ENCODE data around the gene SPEF1.
A peak's percentile ranks its signal among the peaks of the same experiment; 100 is the strongest.

Gene SPEF1

DNA sequence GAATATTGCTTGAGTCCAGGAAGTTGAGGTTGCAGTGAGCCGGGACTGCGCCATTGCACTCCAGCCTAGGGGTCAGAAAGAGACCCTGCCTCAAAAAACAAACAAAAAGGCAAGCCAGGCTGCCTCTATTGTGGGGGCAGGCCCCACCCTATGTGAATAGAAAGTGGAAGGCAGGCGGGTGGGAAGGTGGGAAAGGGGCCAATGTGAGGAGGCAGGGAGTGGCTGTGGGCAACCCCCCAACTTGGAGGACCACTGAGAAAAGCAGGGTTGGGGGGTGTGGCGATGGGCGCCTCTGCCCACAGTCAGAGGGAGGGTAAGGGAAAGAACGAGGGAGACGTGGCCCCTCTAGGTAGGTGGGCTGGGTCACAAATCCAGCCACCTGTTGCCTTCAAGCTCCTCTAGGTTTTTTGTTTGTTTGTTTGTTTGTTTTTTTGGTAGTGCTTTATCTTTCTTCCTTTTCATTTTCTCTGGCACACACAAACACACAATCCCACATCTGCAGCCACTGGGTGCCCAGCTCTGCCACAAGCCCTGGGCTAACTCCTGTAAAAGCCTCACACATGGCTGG, 33.8 kb upstream of the SPEF1 start:
- Histone ChIP-seq H3K36me3 (replicated peaks) (no peaks in the 10 kb centered on the region), H3K4me3 (no peak overlapping the region), H3K27me3 (ENCODE audit: low read depth) (no peaks in the 10 kb centered on the region), H3K4me1 (peaks cover 13% of the 10 kb centered on the region), H3K9me3 (no peaks in the 10 kb centered on the region)
- no peak for DNase-seq (ENCODE audit: low spot score in 2 of 2)
- in situ Hi-C loops (cut with MboI; ENCODE audit: low sequenced_read_pairs): no loop called here

DNA sequence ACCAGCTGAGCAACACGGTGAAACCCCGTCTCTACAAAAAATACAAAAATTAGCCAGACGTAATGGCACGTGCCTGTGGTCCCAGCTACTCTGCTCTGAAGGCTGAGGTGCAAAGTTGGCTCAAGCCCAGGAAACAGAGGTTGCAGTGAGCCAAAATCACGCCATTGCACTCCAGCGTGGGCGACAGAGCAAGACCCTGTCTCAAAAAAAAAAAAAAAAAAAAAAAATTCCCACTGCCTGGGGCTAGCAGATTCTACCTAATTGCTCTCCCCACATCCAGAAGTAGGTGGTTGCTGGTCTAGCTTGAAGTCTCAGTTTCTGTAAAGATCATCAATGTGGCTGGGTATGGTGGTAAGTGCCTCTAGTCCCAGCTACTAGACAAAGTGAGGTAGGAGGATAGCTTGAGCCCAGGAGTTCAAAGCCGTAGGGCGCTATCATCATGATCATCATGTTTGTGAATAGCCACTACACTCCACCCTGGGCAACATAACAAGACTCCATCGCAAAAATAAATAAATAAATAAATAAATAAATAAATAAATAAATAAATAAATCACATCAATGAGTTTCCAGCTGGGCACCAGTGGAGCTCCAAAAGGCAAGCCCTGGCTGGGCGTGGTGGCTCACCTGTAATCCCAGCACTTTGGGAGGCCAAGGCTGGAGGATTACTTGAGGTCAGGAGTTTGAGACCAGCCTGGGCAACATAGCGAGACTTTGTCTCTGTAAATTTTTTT, 32.8 kb upstream of the SPEF1 start:
- no peaks in the 10 kb centered on the region for H3K9me3 ChIP-seq
- peaks cover 9% of the 10 kb centered on the region for H3K4me1 ChIP-seq
- DNase-seq (ENCODE audit: low spot score in 2 of 2): no peak
- H3K4me3 ChIP-seq: no peak overlapping the region
- no peaks in the 10 kb centered on the region for H3K36me3 ChIP-seq (replicated peaks)
- no peaks in the 10 kb centered on the region for H3K27me3 ChIP-seq (ENCODE audit: low read depth)
- in situ Hi-C loops (cut with MboI; ENCODE audit: low sequenced_read_pairs): no loop called here

DNA sequence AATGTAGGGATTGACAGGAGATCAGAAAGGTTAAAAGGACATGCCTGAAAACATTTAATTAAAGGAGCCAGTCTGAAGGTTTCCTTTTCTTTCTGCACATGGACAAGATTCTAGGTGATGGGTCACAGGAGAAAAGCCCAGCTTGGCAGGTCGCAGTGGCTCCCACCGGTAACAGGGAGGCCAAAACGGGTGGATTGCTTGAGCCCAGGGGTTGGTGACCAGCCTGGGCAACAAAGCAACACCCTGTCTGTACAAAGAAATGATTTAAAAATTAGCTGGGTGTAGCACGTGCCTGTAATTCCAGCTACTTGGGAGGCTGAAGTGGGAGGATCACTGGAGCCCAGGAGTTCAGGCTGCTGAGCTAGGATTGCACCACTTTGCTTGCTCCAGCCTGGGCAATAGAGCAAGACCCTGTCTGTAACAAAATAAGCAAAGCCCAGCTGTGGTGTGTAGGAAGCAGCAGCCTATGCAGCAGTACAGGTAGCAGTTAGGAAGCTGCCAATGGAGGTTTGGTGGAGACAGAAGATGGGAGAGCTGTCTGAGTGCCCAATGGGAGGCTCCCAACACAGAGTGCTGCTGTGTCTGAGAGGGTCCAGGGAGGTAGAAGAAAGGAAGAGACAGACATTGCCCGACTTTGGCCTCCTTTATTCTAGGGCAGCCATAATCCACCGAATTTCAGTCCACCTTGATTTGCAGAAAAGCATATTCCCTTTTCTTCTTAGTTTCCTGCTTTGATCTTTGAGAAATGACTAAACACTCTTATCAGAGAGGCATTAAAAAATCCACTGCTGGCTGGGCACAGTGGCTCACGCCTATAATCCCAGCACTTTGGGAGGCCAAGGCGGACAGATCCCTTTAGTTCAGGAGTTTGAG, 32.0 kb upstream of the SPEF1 start:
- peaks cover 11% of the 10 kb centered on the region for H3K4me1 ChIP-seq
- in situ Hi-C loops (cut with MboI; ENCODE audit: low sequenced_read_pairs): no loop called here
- no peak for DNase-seq (ENCODE audit: low spot score in 2 of 2)

DNA sequence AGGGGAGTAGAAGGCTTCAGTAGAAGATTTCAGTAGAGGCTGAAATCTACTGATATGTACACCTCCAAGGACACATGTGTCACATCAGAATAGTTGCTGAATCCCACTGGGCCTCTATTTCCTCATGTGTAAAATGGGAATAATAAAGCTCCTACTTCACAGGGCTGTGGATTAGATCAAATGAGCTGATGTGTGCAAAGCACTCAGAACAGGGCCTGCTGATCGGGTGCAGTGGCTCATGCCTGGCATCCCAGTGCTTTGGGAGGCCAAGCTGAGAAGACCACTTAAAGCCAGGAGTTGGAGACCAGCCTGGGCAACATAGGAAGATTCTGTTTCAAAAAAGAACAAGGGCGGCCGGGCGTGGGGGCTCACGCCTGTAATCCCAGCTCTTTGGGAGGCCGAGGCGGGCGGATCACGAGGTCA, 31.0 kb upstream of the SPEF1 start:
- H3K9me3 ChIP-seq: no peaks in the 10 kb centered on the region
- in situ Hi-C loops (cut with MboI; ENCODE audit: low sequenced_read_pairs): no loop called here
- no peak for DNase-seq (ENCODE audit: low spot score in 2 of 2)
- H3K4me3 ChIP-seq: no peak overlapping the region
- no peaks in the 10 kb centered on the region for H3K36me3 ChIP-seq (replicated peaks)
- no peaks in the 10 kb centered on the region for H3K27me3 ChIP-seq (ENCODE audit: low read depth)
- peaks cover 20% of the 10 kb centered on the region for H3K4me1 ChIP-seq

More for the DNA sequence above, 32.0 kb upstream of the SPEF1 start:
- no peaks in the 10 kb centered on the region for H3K36me3 ChIP-seq (replicated peaks)
- H3K27me3 ChIP-seq (ENCODE audit: low read depth): no peaks in the 10 kb centered on the region
- H3K9me3 ChIP-seq: no peaks in the 10 kb centered on the region
- H3K4me3 ChIP-seq: no peak overlapping the region

DNA sequence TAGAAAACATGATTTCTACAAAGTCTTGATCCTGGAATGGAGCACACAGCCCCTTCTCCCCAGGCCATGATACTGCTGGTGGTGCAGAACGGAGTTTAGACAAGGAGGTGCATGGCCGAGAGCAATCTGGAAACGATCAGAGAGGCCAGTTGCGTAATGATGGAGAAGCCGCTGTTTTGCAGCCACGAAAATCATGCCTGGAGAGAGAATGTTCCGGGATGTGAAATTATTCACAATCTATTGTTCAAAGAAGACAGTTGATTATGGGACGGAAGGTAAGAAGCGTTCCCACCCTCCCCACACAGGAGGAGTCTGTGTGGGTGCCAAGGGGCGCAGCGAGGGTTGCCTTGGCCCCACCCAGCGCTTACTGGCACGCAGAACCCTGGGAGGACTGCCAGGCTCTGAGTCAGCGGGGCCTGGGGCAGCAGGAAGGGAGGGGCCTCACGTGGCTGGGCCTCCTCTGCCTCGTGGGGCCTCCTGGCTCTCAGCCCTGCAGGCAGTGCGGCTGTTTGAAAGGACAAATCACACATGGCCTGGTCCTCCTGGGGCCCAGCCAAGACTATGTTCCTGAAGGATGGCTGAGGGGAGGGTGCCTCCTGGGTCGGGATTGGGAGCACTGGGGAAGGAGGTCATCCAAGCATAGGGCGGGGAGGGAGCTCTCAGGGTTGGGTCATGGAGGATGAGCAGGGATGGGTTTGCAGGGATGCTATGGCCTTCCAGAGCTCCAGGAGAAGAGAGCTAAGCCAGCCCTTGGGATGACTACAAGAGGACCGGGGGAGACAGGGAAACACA, 30.4 kb upstream of the SPEF1 start:
- H3K4me1 ChIP-seq: peaks cover 25% of the 10 kb centered on the region
- peak in 1 of 2 experiments; percentile 76 for DNase-seq (ENCODE audit: low spot score in 2 of 2)
- H3K36me3 ChIP-seq (replicated peaks): no peaks in the 10 kb centered on the region
- no peaks in the 10 kb centered on the region for H3K9me3 ChIP-seq
- no peaks in the 10 kb centered on the region for H3K27me3 ChIP-seq (ENCODE audit: low read depth)
- H3K4me3 ChIP-seq: no peak overlapping the region
- in situ Hi-C loops (cut with MboI; ENCODE audit: low sequenced_read_pairs): no loop called here

DNA sequence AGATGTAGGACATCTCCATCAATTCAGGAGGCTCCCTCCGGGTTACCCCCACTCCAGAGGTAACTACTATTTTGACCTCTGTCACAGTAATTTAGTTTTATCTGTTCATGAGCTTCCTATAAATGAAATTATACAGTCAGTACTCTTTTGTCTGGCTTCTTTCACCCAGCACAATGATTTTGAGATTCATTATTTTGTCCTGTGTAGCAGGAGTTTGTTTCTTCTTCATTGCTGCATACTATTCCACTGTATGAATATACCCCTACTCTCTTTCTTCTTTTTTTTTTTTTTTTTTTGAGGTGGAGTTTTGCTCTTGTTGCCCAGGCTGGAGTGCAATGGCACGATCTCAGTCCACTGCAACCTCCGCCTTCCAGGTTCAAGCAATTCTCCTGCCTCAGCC, 27.3 kb upstream of the SPEF1 start:
- Histone ChIP-seq H3K4me1 (peaks cover 25% of the 10 kb centered on the region), H3K9me3 (no peaks in the 10 kb centered on the region), H3K27me3 (ENCODE audit: low read depth) (no peaks in the 10 kb centered on the region), H3K4me3 (no peak overlapping the region), H3K36me3 (replicated peaks) (peaks cover 19% of the 10 kb centered on the region)
- in situ Hi-C loops (cut with MboI; ENCODE audit: low sequenced_read_pairs): no loop called here
- DNase-seq (ENCODE audit: low spot score in 2 of 2): no peak

DNA sequence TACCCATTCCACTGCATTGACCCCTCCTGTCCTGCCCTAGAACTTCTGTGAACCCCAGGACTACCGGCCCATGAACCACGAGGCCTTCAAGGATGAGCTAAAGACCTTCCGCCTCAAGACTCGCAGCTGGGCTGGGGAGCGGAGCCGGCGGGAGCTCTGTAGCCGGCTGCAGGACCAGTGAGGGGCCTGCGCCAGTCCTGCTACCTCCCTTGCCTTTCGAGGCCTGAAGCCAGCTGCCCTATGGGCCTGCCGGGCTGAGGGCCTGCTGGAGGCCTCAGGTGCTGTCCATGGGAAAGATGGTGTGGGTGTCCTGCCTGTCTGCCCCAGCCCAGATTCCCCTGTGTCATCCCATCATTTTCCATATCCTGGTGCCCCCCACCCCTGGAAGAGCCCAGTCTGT, 23.5 kb upstream of the SPEF1 start:
- no peaks in the 10 kb centered on the region for H3K9me3 ChIP-seq
- peaks cover 53% of the 10 kb centered on the region for H3K36me3 ChIP-seq (replicated peaks)
- no peak overlapping the region for H3K4me3 ChIP-seq
- no peaks in the 10 kb centered on the region for H3K27me3 ChIP-seq (ENCODE audit: low read depth)
- no peak for DNase-seq (ENCODE audit: low spot score in 2 of 2)
- peaks cover 16% of the 10 kb centered on the region for H3K4me1 ChIP-seq
- in situ Hi-C loops (cut with MboI; ENCODE audit: low sequenced_read_pairs): no loop called here

DNA sequence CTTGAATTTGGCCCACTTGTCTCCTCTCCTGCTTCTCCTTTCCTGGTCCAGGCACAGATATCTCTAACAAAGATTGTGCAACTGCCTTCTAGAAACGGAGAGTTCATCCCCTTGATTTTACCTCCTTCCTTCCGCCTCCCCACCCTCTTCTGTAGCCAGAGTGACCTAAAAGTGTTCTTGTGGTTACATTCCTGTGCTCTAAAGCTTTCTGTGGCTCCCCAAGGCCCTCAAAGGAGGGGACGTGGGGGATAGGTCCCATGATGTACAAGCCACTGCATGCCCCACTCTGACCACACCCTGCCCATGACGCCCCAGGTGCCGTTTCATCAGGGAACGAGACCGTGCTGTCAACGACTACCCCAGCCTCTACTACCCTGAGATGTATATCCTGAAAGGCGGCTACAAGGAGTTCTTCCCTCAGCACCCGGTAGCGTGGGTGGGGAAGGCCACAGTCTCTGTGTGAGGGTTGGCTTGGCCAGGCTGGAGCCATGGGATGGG, 23.1 kb upstream of the SPEF1 start:
- H3K36me3 ChIP-seq (replicated peaks): peaks cover 57% of the 10 kb centered on the region
- peaks cover 16% of the 10 kb centered on the region for H3K4me1 ChIP-seq
- no peak overlapping the region for H3K4me3 ChIP-seq
- in situ Hi-C loops (cut with MboI; ENCODE audit: low sequenced_read_pairs): no loop called here
- H3K9me3 ChIP-seq: no peaks in the 10 kb centered on the region
- no peaks in the 10 kb centered on the region for H3K27me3 ChIP-seq (ENCODE audit: low read depth)
- no peak for DNase-seq (ENCODE audit: low spot score in 2 of 2)

DNA sequence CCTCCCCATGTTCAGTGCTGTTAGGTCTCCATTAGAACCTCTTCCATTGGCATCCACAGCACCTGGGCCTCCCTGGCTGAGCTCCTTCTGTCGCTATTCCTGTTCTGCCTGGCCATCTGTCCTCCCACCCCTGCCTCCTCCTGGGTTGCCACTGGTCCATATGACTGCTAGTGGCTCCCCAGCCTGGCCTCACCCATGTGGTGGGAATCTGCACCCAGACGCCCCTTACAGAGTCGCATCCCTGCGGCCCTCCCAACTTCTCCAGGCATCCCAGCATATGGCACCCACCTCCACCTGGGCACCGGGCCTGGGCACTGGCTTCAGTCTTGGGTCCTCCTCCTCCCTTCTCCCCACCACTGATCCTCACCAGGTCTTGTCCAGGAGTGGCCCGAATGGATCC, 22.6 kb upstream of the SPEF1 start:
- in situ Hi-C loops (cut with MboI; ENCODE audit: low sequenced_read_pairs): no loop called here
- no peaks in the 10 kb centered on the region for H3K9me3 ChIP-seq
- H3K4me3 ChIP-seq: no peak overlapping the region
- H3K27me3 ChIP-seq (ENCODE audit: low read depth): no peaks in the 10 kb centered on the region
- H3K36me3 ChIP-seq (replicated peaks): peaks cover 58% of the 10 kb centered on the region
- H3K4me1 ChIP-seq: peaks cover 16% of the 10 kb centered on the region
- no peak for DNase-seq (ENCODE audit: low spot score in 2 of 2)

DNA sequence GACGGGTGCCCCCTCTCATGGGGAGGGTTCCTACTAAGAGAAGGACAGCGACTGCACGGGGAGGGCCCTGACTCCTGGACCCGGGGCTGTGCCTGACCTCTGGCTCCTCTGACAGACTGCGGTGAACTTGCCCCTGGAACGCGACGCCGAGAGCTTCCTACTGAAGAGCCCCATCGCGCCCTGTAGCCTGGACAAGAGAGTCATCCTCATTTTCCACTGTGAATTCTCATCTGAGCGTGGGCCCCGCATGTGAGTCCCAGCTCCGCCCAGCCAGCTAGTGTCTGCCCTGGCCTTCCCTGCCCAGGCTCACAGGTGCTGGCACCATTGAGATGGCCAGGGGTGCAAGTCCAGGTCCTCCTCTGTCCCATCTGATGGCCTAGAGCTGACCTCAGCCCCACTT, 22.0 kb upstream of the SPEF1 start:
- Histone ChIP-seq H3K36me3 (replicated peaks) (peaks cover 64% of the 10 kb centered on the region), H3K4me1 (peaks cover 15% of the 10 kb centered on the region), H3K27me3 (ENCODE audit: low read depth) (no peaks in the 10 kb centered on the region), H3K4me3 (no peak overlapping the region), H3K9me3 (no peaks in the 10 kb centered on the region)
- in situ Hi-C loops (cut with MboI; ENCODE audit: low sequenced_read_pairs): no loop called here
- DNase-seq (ENCODE audit: low spot score in 2 of 2): no peak

DNA sequence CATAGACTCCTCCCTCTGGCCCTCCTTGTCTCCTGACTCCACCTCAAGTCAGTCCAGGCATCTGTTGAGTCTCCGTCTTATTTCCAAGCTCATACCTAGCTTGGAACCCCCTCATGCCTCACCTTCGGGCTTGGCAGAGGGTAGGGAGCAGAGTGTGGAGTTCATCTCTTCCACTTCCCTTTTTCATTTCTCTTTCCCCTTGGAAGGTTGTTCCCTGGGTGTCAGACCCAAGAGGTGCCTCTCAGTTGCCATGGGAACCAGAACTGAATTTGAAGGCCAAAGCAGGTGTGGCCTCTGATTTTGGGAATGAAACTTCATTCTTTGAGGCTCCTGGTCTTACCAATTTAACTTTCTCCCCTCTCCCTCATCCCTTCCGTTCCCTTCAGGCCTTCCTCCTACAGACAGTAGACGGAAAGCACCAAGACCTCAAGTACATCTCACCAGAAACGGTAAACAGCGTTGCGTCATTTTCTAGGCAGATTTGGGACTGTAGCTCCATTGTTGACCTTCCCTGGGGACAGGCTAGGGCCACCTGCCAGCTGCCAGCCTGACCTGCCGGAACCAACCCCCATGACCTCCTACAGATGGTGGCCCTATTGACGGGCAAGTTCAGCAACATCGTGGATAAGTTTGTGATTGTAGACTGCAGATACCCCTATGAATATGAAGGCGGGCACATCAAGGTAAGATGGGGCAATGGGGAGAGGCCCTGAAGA, 21.4 kb upstream of the SPEF1 start:
- Histone ChIP-seq H3K27me3 (ENCODE audit: low read depth) (no peaks in the 10 kb centered on the region), H3K36me3 (replicated peaks) (peaks cover 65% of the 10 kb centered on the region), H3K4me1 (peaks cover 10% of the 10 kb centered on the region), H3K9me3 (no peaks in the 10 kb centered on the region), H3K4me3 (no peak overlapping the region)
- no peak for DNase-seq (ENCODE audit: low spot score in 2 of 2)
- in situ Hi-C loops (cut with MboI; ENCODE audit: low sequenced_read_pairs): no loop called here

DNA sequence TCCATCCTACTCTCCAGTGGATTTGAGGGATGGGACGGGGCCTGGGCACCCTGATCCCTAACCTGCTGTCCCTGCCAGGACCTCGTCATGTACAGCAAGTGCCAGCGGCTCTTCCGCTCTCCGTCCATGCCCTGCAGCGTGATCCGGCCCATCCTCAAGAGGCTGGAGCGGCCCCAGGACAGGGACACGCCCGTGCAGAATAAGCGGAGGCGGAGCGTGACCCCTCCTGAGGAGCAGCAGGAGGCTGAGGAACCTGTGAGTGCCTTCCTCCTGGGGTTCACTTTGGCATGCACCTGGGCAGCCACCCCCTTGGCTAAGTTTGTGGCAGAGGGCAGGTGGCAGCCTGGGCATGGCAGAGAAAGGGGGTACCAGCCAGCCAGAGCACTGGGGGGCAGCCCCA, 20.6 kb upstream of the SPEF1 start:
- H3K36me3 ChIP-seq (replicated peaks): peaks cover 65% of the 10 kb centered on the region
- no peak overlapping the region for H3K4me3 ChIP-seq
- no peak for DNase-seq (ENCODE audit: low spot score in 2 of 2)
- H3K4me1 ChIP-seq: peaks cover 6% of the 10 kb centered on the region; the same call in 1 of the 2 replicates
- H3K27me3 ChIP-seq (ENCODE audit: low read depth): no peaks in the 10 kb centered on the region
- no peaks in the 10 kb centered on the region for H3K9me3 ChIP-seq
- in situ Hi-C loops (cut with MboI; ENCODE audit: low sequenced_read_pairs): no loop called here

DNA sequence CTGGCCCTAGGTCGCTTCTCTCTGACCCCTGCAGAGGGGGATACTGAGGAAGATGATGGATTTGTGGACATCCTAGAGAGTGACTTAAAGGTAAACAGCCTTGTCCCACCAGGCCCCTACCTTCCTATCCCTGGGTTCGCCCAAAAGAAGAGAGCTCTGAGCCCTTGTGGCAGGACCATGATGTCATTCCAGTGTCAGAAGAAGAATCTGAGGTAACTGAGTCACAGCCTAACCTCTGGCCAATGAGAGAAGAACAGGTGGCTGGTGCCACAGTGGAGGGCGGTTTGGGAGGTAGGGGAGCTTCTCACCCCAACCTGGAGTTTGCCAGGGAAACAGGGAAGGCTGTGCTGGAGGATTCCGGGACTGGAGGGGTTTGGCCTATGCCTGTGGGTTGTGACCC, 20.1 kb upstream of the SPEF1 start:
- Histone ChIP-seq H3K27me3 (ENCODE audit: low read depth) (no peaks in the 10 kb centered on the region), H3K4me3 (no peak overlapping the region), H3K36me3 (replicated peaks) (peaks cover 65% of the 10 kb centered on the region), H3K9me3 (no peaks in the 10 kb centered on the region), H3K4me1 (peaks cover 6% of the 10 kb centered on the region; the same call in 1 of the 2 replicates)
- no peak for DNase-seq (ENCODE audit: low spot score in 2 of 2)
- in situ Hi-C loops (cut with MboI; ENCODE audit: low sequenced_read_pairs): no loop called here

Measured in HAP-1 (cell line).